NOMO-1 (cell line): Measurements from ENCODE around the gene GDPD5.

Source experiments
- DNase-seq, 2 experiments: peaks; one replicate each; lab custom pipeline; 2025; ENCODE audit not compliant: unreplicated experiment in 2 of 2; lab: John Stamatoyannopoulos, UW

Gene GDPD5

GRCh38 chr11:75516886-75517285 lies 8.9 kb downstream of the GDPD5 start:
- no peak for DNase-seq

GRCh38 chr11:75516140-75516539 lies 9.6 kb downstream of the GDPD5 start:
- no peak for DNase-seq

- DNase-seq: no peak
These were observed 11.1 kb downstream of the GDPD5 start for GRCh38 chr11:75514596-75514995.

- no peak for DNase-seq
These were observed 12.5 kb downstream of the GDPD5 start for GRCh38 chr11:75513250-75513649.

- peak in 1 of 2 experiments; percentile 48 for DNase-seq
These were observed 15.1 kb downstream of the GDPD5 start for GRCh38 chr11:75510723-75511019.

GRCh38 chr11:75510004-75510722 lies 15.6 kb downstream of the GDPD5 start:
- no peak for DNase-seq

GRCh38 chr11:75509020-75509720 lies 16.6 kb downstream of the GDPD5 start:
- DNase-seq: peak; percentile 23 to 27

GRCh38 chr11:75508051-75508561 lies 17.6 kb downstream of the GDPD5 start:
- peak; percentile 21 to 54 for DNase-seq

- no peak for DNase-seq
These were observed 18.2 kb downstream of the GDPD5 start for GRCh38 chr11:75507571-75507970.

GRCh38 chr11:75506827-75507226 lies 18.9 kb downstream of the GDPD5 start:
- no peak for DNase-seq

GRCh38 chr11:75505916-75506692 lies 19.6 kb downstream of the GDPD5 start:
- no peak for DNase-seq

GRCh38 chr11:75504501-75504900 lies 21.2 kb downstream of the GDPD5 start:
- DNase-seq: peak; percentile 55 to 84

- no peak for DNase-seq
These were observed 22.1 kb downstream of the GDPD5 start for GRCh38 chr11:75503531-75504099.

- no peak for DNase-seq
These were observed 23.6 kb downstream of the GDPD5 start for GRCh38 chr11:75502138-75502537.

- DNase-seq: no peak
These were observed 25.0 kb downstream of the GDPD5 start for GRCh38 chr11:75500742-75501141.

- no peak for DNase-seq
These were observed 26.1 kb downstream of the GDPD5 start for GRCh38 chr11:75499423-75500190.

GRCh38 chr11:75498556-75499255 lies 27.0 kb downstream of the GDPD5 start:
- DNase-seq: no peak

- DNase-seq: no peak
These were observed 27.8 kb downstream of the GDPD5 start for GRCh38 chr11:75497788-75498409.

GRCh38 chr11:75496305-75496752 lies 29.4 kb downstream of the GDPD5 start:
- no peak for DNase-seq
